ENCODE measurements around the gene MORF4L2. TPM values are rescaled to one million over a fixed set of nuclear protein-coding genes. Genes with fewer than 3 reads are reported as not detected.

Gene MORF4L2
- total RNA-seq, result 347 TPM
- 484 TPM for polyA plus RNA-seq

GRCh38 chrX:103686199-103687072 lies at the start of gene MORF4L2:
TSS of gene MORF4L2 (minus strand) at chrX:103686699. CDS start at chrX:103677027, 9,672 bp downstream.
- peak; percentile 94 for DNase-seq (ENCODE audit: extremely low spot score)
- under 1% methylated on average over 37 of the region's 37 CpGs for WGBS
- Histone ChIP-seq H3K4me3 (ENCODE audit: low read depth, low read length) (peak within 1 kb of the TSS; percentile 50), H3K27ac (ENCODE audit: low read depth) (peak within 1 kb of the TSS; percentile 93), H3K36me3 (ENCODE audit: insufficient read depth) (no peaks in the 10 kb centered on the region), H3K4me1 (ENCODE audit: insufficient read depth) (no peaks in the 10 kb centered on the region)

GRCh38 chrX:103734125-103734760 lies 47.7 kb upstream of the MORF4L2 start:
- WGBS, result 68% methylated on average over 4 of the region's 4 CpGs
- Histone ChIP-seq H3K36me3 (ENCODE audit: insufficient read depth) (no peaks in the 10 kb centered on the region), H3K4me3 (ENCODE audit: low read depth, low read length) (no peak overlapping the region), H3K4me1 (ENCODE audit: insufficient read depth) (no peaks in the 10 kb centered on the region), H3K27ac (ENCODE audit: low read depth) (no peak overlapping the region)
- no peak for DNase-seq (ENCODE audit: extremely low spot score)

GRCh38 chrX:103733017-103733416 lies 46.5 kb upstream of the MORF4L2 start:
- no peak for DNase-seq (ENCODE audit: extremely low spot score)
- no peak overlapping the region for H3K27ac ChIP-seq (ENCODE audit: low read depth)
- H3K36me3 ChIP-seq (ENCODE audit: insufficient read depth), result no peaks in the 10 kb centered on the region
- H3K4me3 ChIP-seq (ENCODE audit: low read depth, low read length), result no peak overlapping the region
- H3K4me1 ChIP-seq (ENCODE audit: insufficient read depth), result no peaks in the 10 kb centered on the region
- 100% methylated on average over 1 of the region's 1 CpG for WGBS

GRCh38 chrX:103730796-103731493 lies 44.4 kb upstream of the MORF4L2 start:
- DNase-seq (ENCODE audit: extremely low spot score), result peak; percentile 7
- H3K4me1 ChIP-seq (ENCODE audit: insufficient read depth), result no peaks in the 10 kb centered on the region
- H3K4me3 ChIP-seq (ENCODE audit: low read depth, low read length), result no peak overlapping the region
- no peak overlapping the region for H3K27ac ChIP-seq (ENCODE audit: low read depth)
- H3K36me3 ChIP-seq (ENCODE audit: insufficient read depth), result no peaks in the 10 kb centered on the region
- 21% methylated on average over 8 of the region's 8 CpGs for WGBS

GRCh38 chrX:103730147-103730795 lies 43.8 kb upstream of the MORF4L2 start:
- Histone ChIP-seq H3K4me1 (ENCODE audit: insufficient read depth) (no peaks in the 10 kb centered on the region), H3K27ac (ENCODE audit: low read depth) (no peak overlapping the region), H3K36me3 (ENCODE audit: insufficient read depth) (no peaks in the 10 kb centered on the region), H3K4me3 (ENCODE audit: low read depth, low read length) (no peak overlapping the region)
- 75% methylated on average over 3 of the region's 3 CpGs for WGBS
- DNase-seq (ENCODE audit: extremely low spot score), result no peak

GRCh38 chrX:103729015-103729414 lies 42.5 kb upstream of the MORF4L2 start:
- WGBS, result 78% methylated on average over 5 of the region's 5 CpGs
- no peak overlapping the region for H3K27ac ChIP-seq (ENCODE audit: low read depth)

GRCh38 chrX:103727115-103727514 lies 40.6 kb upstream of the MORF4L2 start:
- no peak overlapping the region for H3K4me3 ChIP-seq (ENCODE audit: low read depth, low read length)
- no peaks in the 10 kb centered on the region for H3K4me1 ChIP-seq (ENCODE audit: insufficient read depth)
- H3K27ac ChIP-seq (ENCODE audit: low read depth), result no peak overlapping the region
- WGBS, result 74% methylated on average over 4 of the region's 4 CpGs
- DNase-seq (ENCODE audit: extremely low spot score), result no peak
- no peaks in the 10 kb centered on the region for H3K36me3 ChIP-seq (ENCODE audit: insufficient read depth)

More at GRCh38 chrX:103729015-103729414, 42.5 kb upstream of the MORF4L2 start:
- H3K4me1 ChIP-seq (ENCODE audit: insufficient read depth), result no peaks in the 10 kb centered on the region
- no peak for DNase-seq (ENCODE audit: extremely low spot score)
- H3K4me3 ChIP-seq (ENCODE audit: low read depth, low read length), result no peak overlapping the region
- H3K36me3 ChIP-seq (ENCODE audit: insufficient read depth), result no peaks in the 10 kb centered on the region

- WGBS, result 84% methylated on average over 5 of the region's 5 CpGs
- no peaks in the 10 kb centered on the region for H3K4me1 ChIP-seq (ENCODE audit: insufficient read depth)
- DNase-seq (ENCODE audit: extremely low spot score), result no peak
- H3K36me3 ChIP-seq (ENCODE audit: insufficient read depth), result no peaks in the 10 kb centered on the region
- no peak overlapping the region for H3K27ac ChIP-seq (ENCODE audit: low read depth)
- no peak overlapping the region for H3K4me3 ChIP-seq (ENCODE audit: low read depth, low read length)
Observed at GRCh38 chrX:103726477-103726876, 40.0 kb upstream of the MORF4L2 start.

- H3K36me3 ChIP-seq (ENCODE audit: insufficient read depth), result no peaks in the 10 kb centered on the region
- no peaks in the 10 kb centered on the region for H3K4me1 ChIP-seq (ENCODE audit: insufficient read depth)
- DNase-seq (ENCODE audit: extremely low spot score), result no peak
- H3K27ac ChIP-seq (ENCODE audit: low read depth), result no peak overlapping the region
- WGBS, result 49% methylated on average over 3 of the region's 3 CpGs
- H3K4me3 ChIP-seq (ENCODE audit: low read depth, low read length), result no peak overlapping the region
Observed at GRCh38 chrX:103722505-103722904, 36.0 kb upstream of the MORF4L2 start.

GRCh38 chrX:103718120-103718519 lies 31.6 kb upstream of the MORF4L2 start:
- H3K27ac ChIP-seq (ENCODE audit: low read depth), result no peak overlapping the region
- no peaks in the 10 kb centered on the region for H3K36me3 ChIP-seq (ENCODE audit: insufficient read depth)
- H3K4me1 ChIP-seq (ENCODE audit: insufficient read depth), result no peaks in the 10 kb centered on the region
- H3K4me3 ChIP-seq (ENCODE audit: low read depth, low read length), result no peak overlapping the region
- DNase-seq (ENCODE audit: extremely low spot score), result no peak
- WGBS, result 89% methylated on average over 4 of the region's 4 CpGs

GRCh38 chrX:103716962-103717361 lies 30.5 kb upstream of the MORF4L2 start:
- Histone ChIP-seq H3K27ac (ENCODE audit: low read depth) (no peak overlapping the region), H3K4me3 (ENCODE audit: low read depth, low read length) (no peak overlapping the region), H3K36me3 (ENCODE audit: insufficient read depth) (no peaks in the 10 kb centered on the region), H3K4me1 (ENCODE audit: insufficient read depth) (no peaks in the 10 kb centered on the region)
- WGBS, result 16% methylated on average over 2 of the region's 2 CpGs
- DNase-seq (ENCODE audit: extremely low spot score), result no peak

- Histone ChIP-seq H3K36me3 (ENCODE audit: insufficient read depth) (no peaks in the 10 kb centered on the region), H3K4me1 (ENCODE audit: insufficient read depth) (no peaks in the 10 kb centered on the region), H3K4me3 (ENCODE audit: low read depth, low read length) (no peak within 1 kb of the TSS), H3K27ac (ENCODE audit: low read depth) (no peak within 1 kb of the TSS)
- no peak for DNase-seq (ENCODE audit: extremely low spot score)
- 94% methylated on average over 5 of the region's 5 CpGs for WGBS
Observed at GRCh38 chrX:103710609-103711008, 24.1 kb upstream of the MORF4L2 start, which contains the start of gene TMEM31. TSS of gene TMEM31 (plus strand) at chrX:103710909. CDS start at chrX:103712259, 1,350 bp downstream.

GRCh38 chrX:103704863-103705262 lies 18.4 kb upstream of the MORF4L2 start:
- no peak for DNase-seq (ENCODE audit: extremely low spot score)
- 95% methylated on average over 3 of the region's 3 CpGs for WGBS

More at GRCh38 chrX:103704863-103705262, 18.4 kb upstream of the MORF4L2 start:
- Histone ChIP-seq H3K4me3 (ENCODE audit: low read depth, low read length) (no peak overlapping the region), H3K27ac (ENCODE audit: low read depth) (no peak overlapping the region), H3K36me3 (ENCODE audit: insufficient read depth) (no peaks in the 10 kb centered on the region), H3K4me1 (ENCODE audit: insufficient read depth) (no peaks in the 10 kb centered on the region)

Measured in urinary bladder (tissue), 4 donors.